NCI-H1092 treated with DMSO at 0.1 percent for 48 hours (cell line): ENCODE results near the gene DIPK1A.
A peak's percentile ranks its signal among the peaks of the same experiment; 100 is the strongest.

ENCODE experiments used
- DNase-seq: peaks from one replicate; lab custom pipeline; 2025; lab: John Stamatoyannopoulos, UW

The DIPK1A gene

GRCh38 chr1:92952714-92953113, 8.5 kb downstream of the DIPK1A start:
- no peak for DNase-seq

DNA sequence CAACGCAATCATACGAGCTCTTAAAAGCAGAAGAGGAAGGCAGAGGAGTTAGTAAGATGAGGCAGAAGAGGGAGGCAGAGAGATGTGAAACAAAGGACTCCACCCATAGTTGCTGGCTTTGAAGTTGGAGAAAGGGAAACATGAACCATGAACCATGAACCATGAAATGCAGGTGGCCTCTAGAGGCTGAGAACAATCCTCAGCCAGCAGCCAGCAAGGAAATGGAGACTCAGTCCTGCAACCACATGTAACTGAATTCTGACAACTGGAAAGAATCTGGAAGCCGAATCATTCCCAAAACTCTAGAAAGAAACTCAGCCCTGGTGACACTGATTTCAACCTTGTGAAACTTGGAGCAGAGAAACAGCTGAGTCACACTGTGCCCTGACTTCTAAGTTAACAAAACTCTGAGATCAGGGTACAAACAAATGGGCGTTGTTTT, 10.1 kb downstream of the DIPK1A start:
- no peak for DNase-seq

DNA sequence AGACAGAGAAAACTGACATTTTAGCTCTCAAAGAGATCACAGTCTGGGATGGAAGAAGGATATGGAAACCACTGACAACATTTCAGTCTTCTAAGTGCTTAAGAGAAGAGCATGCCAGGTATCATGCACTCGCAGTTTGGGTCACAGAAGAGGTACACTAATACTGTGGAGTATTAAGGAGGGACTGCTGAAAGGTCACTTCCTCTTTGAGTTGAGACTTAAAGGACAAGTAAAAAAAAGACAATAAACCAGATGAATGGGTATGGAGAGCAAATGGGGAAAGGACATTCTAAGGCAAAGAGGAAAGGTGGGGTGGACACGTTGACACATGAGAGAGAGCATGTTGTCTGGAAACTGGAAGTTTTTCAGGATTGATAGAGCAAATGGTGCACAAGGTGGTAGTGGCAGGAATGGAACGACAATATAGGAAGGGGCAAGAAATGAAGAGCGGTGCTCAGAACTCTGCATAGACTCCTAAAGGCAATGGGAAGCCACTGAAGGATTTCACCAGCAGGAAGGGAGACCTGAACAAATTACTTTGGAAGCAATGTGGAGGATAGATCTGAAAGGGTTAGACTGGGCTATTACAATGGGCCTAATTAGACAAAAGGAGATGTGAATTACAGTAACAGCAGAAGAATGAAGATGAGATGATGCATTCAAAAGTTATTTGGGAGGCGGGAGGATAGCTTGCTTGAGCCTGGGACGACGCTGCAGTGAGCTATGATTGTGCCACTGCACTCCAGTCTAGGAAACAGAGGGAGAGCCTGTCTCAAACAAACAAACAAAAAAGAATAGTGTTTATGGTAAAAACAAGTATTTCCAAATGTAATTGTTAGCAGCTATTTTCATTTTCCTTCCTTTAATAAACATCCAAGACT, 11.1 kb downstream of the DIPK1A start:
- DNase-seq, result no peak

DNA sequence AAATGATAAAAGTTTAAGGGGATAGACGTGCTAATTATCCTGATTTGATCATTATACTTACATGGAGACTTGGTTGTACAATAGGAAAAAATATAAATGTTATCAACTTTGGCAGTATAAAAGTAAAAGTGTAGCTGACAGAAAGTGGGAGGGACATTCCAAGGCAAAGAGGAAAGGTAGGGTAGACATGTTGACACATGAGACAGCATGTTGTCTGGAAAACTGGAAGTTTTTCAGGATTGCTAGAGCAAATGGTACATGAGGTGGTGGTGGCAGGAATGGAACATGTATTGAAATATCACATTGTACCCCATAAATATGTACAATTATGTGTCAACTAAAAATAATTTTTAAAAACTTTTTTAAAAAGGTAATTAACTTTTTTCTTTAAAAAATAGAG, 13.2 kb downstream of the DIPK1A start:
- DNase-seq, result no peak

DNA sequence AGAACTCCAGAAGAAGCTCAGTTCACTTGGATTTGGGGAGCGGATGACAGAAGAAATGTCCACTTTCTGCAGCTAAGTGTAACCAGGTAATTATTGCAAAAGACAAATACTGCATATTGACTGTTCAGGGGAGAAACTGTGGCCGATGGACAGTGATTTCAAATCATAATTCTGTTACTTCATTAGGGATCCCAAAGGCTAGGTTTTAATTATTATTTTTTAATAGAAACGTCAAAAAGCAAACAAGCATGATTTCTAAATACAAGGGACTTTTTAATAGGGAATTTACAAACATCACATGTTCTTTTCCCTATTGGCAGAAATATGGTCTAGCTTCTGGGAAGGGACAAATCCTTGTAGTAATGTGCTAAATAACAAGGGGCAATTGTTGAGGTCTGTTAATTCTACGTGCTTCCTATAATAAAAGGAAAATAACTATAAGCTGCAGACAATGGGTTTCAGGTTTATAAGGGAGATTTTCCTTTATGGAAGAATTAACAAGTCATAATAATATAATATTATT, 15.5 kb downstream of the DIPK1A start:
- DNase-seq, result no peak

GRCh38 chr1:92944901-92945747, 16.1 kb downstream of the DIPK1A start:
- DNase-seq, result no peak

- DNase-seq, result no peak
Observed at GRCh38 chr1:92943502-92943847, 17.8 kb downstream of the DIPK1A start.

- no peak for DNase-seq
Observed at GRCh38 chr1:92940541-92940940, 20.7 kb downstream of the DIPK1A start.

GRCh38 chr1:92937731-92938130, 23.5 kb downstream of the DIPK1A start:
- no peak for DNase-seq

DNA sequence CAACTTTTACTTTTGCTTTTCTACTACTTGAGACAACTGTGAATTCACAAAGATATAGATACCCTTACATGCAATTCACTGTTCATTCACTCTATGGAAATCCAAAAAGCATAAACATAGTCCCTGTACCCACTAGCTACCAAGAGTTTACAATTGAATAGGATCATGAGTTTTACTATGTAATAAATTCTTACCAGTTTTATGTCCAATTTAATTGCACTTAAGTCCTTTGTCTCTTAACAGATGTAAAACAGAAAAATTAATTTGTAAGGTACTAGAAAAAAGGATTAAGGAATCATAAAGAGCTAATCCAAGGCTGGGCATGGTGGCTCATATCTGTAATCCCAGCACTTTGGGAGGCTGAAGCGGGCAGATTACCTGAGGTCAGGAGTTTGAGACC, 24.4 kb downstream of the DIPK1A start:
- DNase-seq, result no peak

GRCh38 chr1:92934395-92935378, 26.6 kb downstream of the DIPK1A start:
- DNase-seq, result peak; percentile 90

- no peak for DNase-seq
Observed at GRCh38 chr1:92933459-92933858, 27.8 kb downstream of the DIPK1A start.

DNA sequence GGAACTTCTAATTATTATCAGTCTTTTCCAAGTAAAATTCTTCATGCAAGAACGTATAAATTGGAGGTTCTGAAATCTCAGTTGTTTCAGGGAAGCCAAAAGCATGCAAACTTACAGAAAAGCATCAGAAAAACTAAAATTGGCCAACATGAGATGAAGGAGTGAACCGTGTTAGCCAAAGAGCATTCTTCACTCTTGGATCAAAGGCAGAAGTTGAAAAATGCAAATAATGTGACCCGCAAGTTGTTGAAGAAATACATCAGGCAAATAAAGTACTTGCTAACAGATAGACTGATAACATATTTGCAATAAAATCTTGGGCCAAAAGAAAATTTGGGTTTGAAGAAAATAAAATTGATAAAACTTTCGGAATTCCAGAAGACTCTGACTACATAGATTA, 29.6 kb downstream of the DIPK1A start:
- no peak for DNase-seq

DNA sequence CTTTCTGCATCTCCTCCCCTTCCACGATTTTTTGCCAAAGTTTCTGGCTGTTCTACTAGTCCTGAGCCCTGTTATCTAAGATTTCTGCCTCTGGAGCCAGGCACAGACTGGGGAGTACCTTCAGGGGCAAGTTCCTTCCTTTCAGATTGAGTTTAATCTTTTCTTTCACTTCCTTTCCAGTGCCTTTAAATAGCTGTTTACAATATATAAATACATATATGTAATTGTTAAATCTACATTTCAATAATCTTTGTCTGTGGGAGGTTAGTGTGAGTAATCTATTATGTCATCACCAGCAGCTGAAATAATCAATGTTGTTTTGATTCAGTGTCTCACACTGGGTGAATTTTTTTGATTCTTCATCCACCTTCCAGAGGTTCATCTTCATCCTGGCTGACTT, 31.8 kb downstream of the DIPK1A start:
- no peak for DNase-seq

GRCh38 chr1:92927870-92928269, 33.4 kb downstream of the DIPK1A start:
- no peak for DNase-seq

DNA sequence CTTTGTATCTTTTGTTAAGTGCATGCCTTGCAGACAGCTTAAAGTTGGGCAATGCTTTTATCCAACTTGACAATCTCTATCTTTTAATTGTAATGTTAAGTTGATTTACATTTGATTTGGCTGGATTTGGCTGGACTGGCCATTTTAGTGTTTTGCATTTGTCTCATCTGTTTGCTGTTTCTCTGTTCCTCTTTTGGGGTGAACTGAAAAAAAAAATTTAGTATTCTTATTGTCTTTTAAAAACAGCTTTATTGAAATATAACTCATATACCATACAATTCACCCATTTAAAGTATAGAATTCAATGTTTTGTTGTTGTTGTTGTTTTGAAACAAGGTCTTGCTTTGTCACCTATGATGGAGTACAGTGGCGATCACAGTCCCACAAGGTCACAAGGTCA, 34.4 kb downstream of the DIPK1A start:
- DNase-seq, result no peak

- no peak for DNase-seq
Observed at GRCh38 chr1:92924501-92924900, 36.8 kb downstream of the DIPK1A start.

GRCh38 chr1:92923664-92924063, 37.6 kb downstream of the DIPK1A start:
- DNase-seq, result no peak

DNA sequence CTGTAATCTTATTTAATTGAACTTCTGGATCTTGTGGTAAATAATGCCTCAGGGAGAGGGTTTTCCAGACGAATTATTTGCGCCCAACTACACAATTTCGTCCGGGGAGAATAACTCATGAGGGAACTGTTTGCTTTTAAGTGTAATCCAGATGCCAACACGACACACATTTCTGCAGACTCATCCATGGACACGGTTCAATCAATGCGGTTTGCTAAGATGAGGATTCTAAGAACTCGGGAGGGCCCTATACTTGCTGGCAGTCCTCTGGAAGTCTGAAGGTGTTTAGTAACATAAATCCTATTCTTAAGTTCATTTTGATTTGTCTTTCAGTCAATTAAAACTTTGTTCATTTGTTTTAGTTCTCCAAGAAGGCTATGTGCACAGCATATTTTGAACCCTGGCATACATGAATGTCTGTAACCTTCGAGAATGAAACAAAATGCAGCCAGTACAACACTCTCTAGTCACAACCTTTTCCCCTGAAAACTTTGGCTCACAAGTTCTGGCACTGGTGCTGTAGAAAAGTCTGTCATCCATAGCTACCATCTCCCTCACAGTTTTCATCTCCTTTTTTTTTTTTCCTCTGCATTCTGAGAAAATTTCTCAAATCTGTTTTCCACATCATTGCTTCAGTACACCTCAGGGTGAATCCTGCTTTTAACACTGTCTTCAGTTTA, 38.8 kb downstream of the DIPK1A start:
- no peak for DNase-seq

GRCh38 chr1:92921031-92922023, 39.9 kb downstream of the DIPK1A start:
- DNase-seq, result no peak
